Liver (tissue), 3 donors: Measurements from ENCODE around the gene CMTM7.
"Not testable (repeated sequence)": the region's sequence is repeated elsewhere in the genome, so short reads cannot be mapped to it uniquely, and the experiment has no call there.

Experiments used
- CTCF ChIP-seq: fragments of 150-350 bp; IDR thresholded peaks from 2 replicates; pipeline ENCODE4 v1.5.1; 2017; ENCODE audit warnings: improper control_type of control experiment, low read depth, low read length; ENCODE audit not compliant: missing input control
- NR2F2 ChIP-seq: IDR thresholded peaks from 2 replicates; pipeline ENCODE4 v1.6.1; 2016; ENCODE audit warnings: antibody characterized with exemption
- RAD21 ChIP-seq, 2 donors: IDR thresholded peaks; 2 replicates each; pipeline ENCODE4 v1.6.1; 2016; ENCODE audit warnings: antibody characterized with exemption in 2 of 2, mild to moderate bottlenecking in 2 of 2
- REST ChIP-seq: IDR thresholded peaks from 2 replicates; pipeline ENCODE4 v1.6.1; 2016; ENCODE audit warnings: antibody characterized with exemption, mild to moderate bottlenecking
- TF ChIP-seq, protein P1 (sequence below): IDR thresholded peaks from 2 replicates; pipeline ENCODE4 v1.6.1; 2016; ENCODE audit warnings: antibody characterized with exemption
- donor health status: healthy.
- donor health status: healthy.

DNA sequence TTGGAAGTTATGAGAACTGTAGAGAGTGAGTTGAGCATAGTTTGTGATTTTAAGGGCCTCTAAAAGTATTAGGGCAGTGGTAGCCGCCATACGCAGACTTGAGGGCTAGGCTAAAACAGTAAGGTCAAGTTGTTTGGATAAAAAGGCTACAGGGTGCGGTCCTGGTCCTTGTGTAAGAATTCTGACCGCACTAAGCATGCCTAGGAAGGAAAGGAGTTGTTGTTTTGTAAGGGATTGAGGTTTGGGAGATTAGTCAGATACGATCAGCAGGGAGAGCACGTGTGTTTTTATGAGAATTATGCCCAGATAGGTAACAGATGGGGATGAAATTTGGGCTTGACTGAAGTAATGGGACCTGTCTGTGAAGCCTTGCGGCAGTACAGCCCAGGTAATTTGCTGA is 71.8 kb downstream of the CMTM7 start:
- TF ChIP-seq CTCF; RAD21 (IDR thresholded peaks at IDR 0.05); REST; NR2F2: not testable (repeated sequence)
- TF ChIP-seq, protein P1, sequence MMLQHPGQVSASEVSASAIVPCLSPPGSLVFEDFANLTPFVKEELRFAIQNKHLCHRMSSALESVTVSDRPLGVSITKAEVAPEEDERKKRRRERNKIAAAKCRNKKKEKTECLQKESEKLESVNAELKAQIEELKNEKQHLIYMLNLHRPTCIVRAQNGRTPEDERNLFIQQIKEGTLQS: not testable (repeated sequence)
